GM12878 (cell line): ENCODE data around the gene TSHZ1. TPM values are rescaled to one million over a fixed set of nuclear protein-coding genes. Genes with fewer than 3 reads are reported as not detected.

Experiments used
- ATAC-seq: fragments of 200-7000 bp; cut with Tn5 transposase; 3 replicates; pipeline ENCODE4 v1.9.1; 2020; ENCODE audit warnings: mild to moderate bottlenecking, moderate library complexity
- BruUV-seq: library from RNA; stranded (reverse); fragments of 400-500 nt; replicated peaks from 2 replicates; lab custom pipeline; 2021; lab: Mats Ljungman, UMichigan
- CTCF ChIA-PET: fragments of 300-600 bp; sonication (Branson Sonifier 250); formaldehyde crosslinking; extraction: SDS; loops from one replicate; lab custom pipeline; 2021; ENCODE audit warnings: inconsistent platforms; lab: Yijun Ruan, JAX
- POLR2A ChIA-PET: fragments of 350-600 bp; formaldehyde crosslinking; extraction: SDS; loops from one replicate; lab custom pipeline; 2021; ENCODE audit warnings: inconsistent platforms; lab: Charles Lee
- RAD21 ChIA-PET: fragments of 300-600 bp; sonication (Branson Sonifier 250); formaldehyde crosslinking; loops from one replicate; lab custom pipeline; 2023; ENCODE audit warnings: antibody characterized with exemption; ENCODE audit not compliant: unreplicated experiment; lab: Charles Lee
- SMC1A ChIA-PET: fragments of 300-600 bp; sonication (Branson Sonifier 250); formaldehyde crosslinking; loops from one replicate; lab custom pipeline; 2023; ENCODE audit not compliant: unreplicated experiment, uncharacterized antibody; lab: Charles Lee
- DNase-seq: peaks from one replicate; pipeline ENCODE4 v3.0.0-alpha.2; 2011; ENCODE audit warnings: low read depth, low spot score
- FAIRE-seq: peaks from 3 replicates; lab custom pipeline; 2011; peaks lifted over from hg19 to GRCh38; lab: Jason Lieb, UNC
- H2AFZ ChIP-seq: 2 replicates; pipeline ENCODE4 v1.6.0; 2011; ENCODE audit warnings: low read depth, low read length, control low read depth; ENCODE audit not compliant: control insufficient read depth
- H3K27ac ChIP-seq: 2 replicates; pipeline ENCODE4 v1.5.1; 2011; ENCODE audit warnings: control low read depth; ENCODE audit not compliant: control insufficient read depth, insufficient read depth
- H3K27me3 ChIP-seq, 2 experiments: replicated peaks in 1 of 2; 2 replicates each; pipeline versions ENCODE4 v1.6.0 to v1.6.1; 2011; ENCODE audit warnings: low read length in 1 of 2; ENCODE audit not compliant: control insufficient read depth in 2 of 2, insufficient read depth in 2 of 2
- H3K36me3 ChIP-seq, 2 experiments: 2 replicates each; pipeline ENCODE4 v1.5.1; 2011; ENCODE audit warnings: low read length in 1 of 2; ENCODE audit not compliant: control insufficient read depth in 2 of 2, insufficient read depth in 2 of 2
- H3K4me1 ChIP-seq: 2 replicates; pipeline ENCODE4 v1.6.1; 2011; ENCODE audit warnings: mild to moderate bottlenecking, low read length, moderate library complexity, mixed read lengths; ENCODE audit not compliant: control insufficient read depth, insufficient read depth
- H3K4me2 ChIP-seq: 2 replicates; pipeline ENCODE4 v1.6.0; 2011; ENCODE audit warnings: control low read depth; ENCODE audit not compliant: control insufficient read depth, insufficient read depth
- H3K4me3 ChIP-seq: fragments of 200-600 bp; sonication (generic); 2 replicates; pipeline ENCODE4 v1.5.1; 2016
- H3K79me2 ChIP-seq: 2 replicates; pipeline ENCODE4 v1.6.0; 2011; ENCODE audit warnings: low read length; ENCODE audit not compliant: control insufficient read depth, insufficient read depth
- H3K9ac ChIP-seq: 2 replicates; pipeline ENCODE4 v1.8.0; 2011; ENCODE audit warnings: low read length, control low read depth, mixed read lengths; ENCODE audit not compliant: control insufficient read depth, insufficient read depth
- H3K9me3 ChIP-seq: replicated peaks from 3 replicates; pipeline ENCODE4 v1.5.1; 2011; ENCODE audit warnings: mild to moderate bottlenecking, low read length; ENCODE audit not compliant: control insufficient read depth, insufficient read depth
- H4K20me1 ChIP-seq: 2 replicates; pipeline ENCODE4 v1.6.0; 2011; ENCODE audit not compliant: control insufficient read depth, insufficient read depth
- CBX5 ChIP-seq: sonication (generic); IDR thresholded peaks from 2 replicates; pipeline ENCODE4 v1.6.1; 2016; ENCODE audit warnings: low read depth, moderate library complexity, mild to moderate bottlenecking, inconsistent platforms
- CHD1 ChIP-seq: IDR thresholded peaks from 2 replicates; pipeline ENCODE4 v1.6.1; 2012; ENCODE audit warnings: low read depth, low read length, improper control_type of control experiment
- KDM1A ChIP-seq: fragments of 200-600 bp; sonication (generic); IDR thresholded peaks from 2 replicates; pipeline ENCODE4 v1.6.1; 2016; ENCODE audit warnings: borderline replicate concordance
- KLF5 ChIP-seq: fragments of 450-650 bp; IDR thresholded peaks from 2 replicates; pipeline ENCODE4 v1.6.1; 2014; ENCODE audit warnings: mild to moderate bottlenecking; ENCODE audit not compliant: partially characterized antibody
- MEF2A ChIP-seq: IDR thresholded peaks from 2 replicates; pipeline ENCODE4 v1.6.1; 2011; ENCODE audit warnings: low read depth, mild to moderate bottlenecking, low read length, moderate library complexity; ENCODE audit not compliant: insufficient read depth
- NFIC ChIP-seq: IDR thresholded peaks from 2 replicates; pipeline ENCODE4 v1.6.1; 2012; ENCODE audit warnings: low read depth, mild to moderate bottlenecking, inconsistent platforms, low read length, moderate library complexity
- NR2C2 ChIP-seq: IDR thresholded peaks from 2 replicates; pipeline ENCODE4 v1.6.1; 2011; ENCODE audit warnings: borderline replicate concordance, low read depth; ENCODE audit not compliant: control insufficient read depth, insufficient read length
- NRF1 ChIP-seq: conservative IDR thresholded peaks from 2 replicates; pipeline ENCODE4 v1.6.1; 2011; ENCODE audit warnings: mild to moderate bottlenecking, low read depth, low read length, improper control_type of control experiment
- PAX8 ChIP-seq: fragments of 450-650 bp; IDR thresholded peaks from 2 replicates; pipeline ENCODE4 v1.6.1; 2017; ENCODE audit warnings: mild to moderate bottlenecking, moderate library complexity
- RAD21 ChIP-seq: IDR thresholded peaks from 2 replicates; pipeline ENCODE4 v1.6.1; 2011; ENCODE audit warnings: mild to moderate bottlenecking, low read depth, low read length, moderate library complexity; ENCODE audit not compliant: insufficient read depth
- SMAD1 ChIP-seq: fragments of 450-650 bp; IDR thresholded peaks from 2 replicates; pipeline ENCODE4 v1.6.1; 2018; ENCODE audit warnings: mild to moderate bottlenecking, low read depth; ENCODE audit not compliant: partially characterized antibody
- ZNF384 ChIP-seq: IDR thresholded peaks from 2 replicates; pipeline ENCODE4 v1.6.1; 2012; ENCODE audit warnings: low read depth, mild to moderate bottlenecking, low read length, improper control_type of control experiment, borderline replicate concordance
- ZNF622 ChIP-seq: fragments of 450-650 bp; IDR thresholded peaks from 2 replicates; pipeline ENCODE4 v1.6.1; 2017; ENCODE audit warnings: mild to moderate bottlenecking, inconsistent platforms
- WGBS: methylation state at CpG from one replicate; pipeline ENCODE4 v1.1.6; 2016; ENCODE audit warnings: low lambda C conversion rate; ENCODE audit not compliant: insufficient replicate concordance, insufficient coverage; ENCODE audit errors: missing lambda C conversion rate; 5-methylcytosine and 5-hydroxymethylcytosine counted together
- in situ Hi-C: fragments of 300-500 bp; cut with MboI; formaldehyde crosslinking; loops from 9 replicates; pipeline ENCODE4 v1.14.3; 2018; ENCODE audit warnings: mixed read lengths
- intact Hi-C: fragments of 100-400 bp; cut with micrococcal nuclease; formaldehyde crosslinking; loops from one replicate; pipeline ENCODE4 v1.14.2; 2022; ENCODE audit not compliant: unreplicated experiment
- polyA plus RNA-seq, 11 experiments: library from polyadenylated mRNA; depleted of rRNA in 4 of 11; unstranded in 6 of 11; stranded (reverse) in 5 of 11; fragments of >200 nt; fragmentation: Nextera tagmentation in 4 of 11; fragmentation: Illumina TruSeq in 1 of 11; extraction: Ambion mirVana in 4 of 11; extraction: Trizol in 1 of 11; gene quantifications; 1 replicate in 1 of 11; 2 replicates in 10 of 11; pipeline versions ENCODE4 v1.2.1 to v1.2.3, GENCODE V29; 2011 to 2016; ENCODE audit warnings: inconsistent platforms in 2 of 11, missing spikeins in 2 of 11, low read depth in 1 of 11
- total RNA-seq, 4 experiments: library from RNA; depleted of rRNA in 3 of 4; stranded (reverse); fragments of >200 nt in 3 of 4; fragmentation: Illumina TruSeq in 1 of 4; extraction: Trizol in 1 of 4; gene quantifications; 2 replicates each; pipeline versions ENCODE4 v1.2.1 to v1.2.3, GENCODE V29; 2013 to 2021
- TF ChIP-seq, protein P1 (sequence below): IDR thresholded peaks from 2 replicates; pipeline ENCODE4 v1.6.1; 2012; ENCODE audit warnings: low read depth, low read length, improper control_type of control experiment
- TF ChIP-seq, protein P2 (sequence below): IDR thresholded peaks from 2 replicates; pipeline ENCODE4 v1.6.1; 2012; ENCODE audit warnings: low read depth, low read length, improper control_type of control experiment
- TF ChIP-seq, protein P3 (sequence below): fragments of 450-650 bp; IDR thresholded peaks from 2 replicates; pipeline ENCODE4 v1.6.1; 2017; ENCODE audit warnings: mild to moderate bottlenecking, moderate library complexity

The TSHZ1 gene
- total and polyA plus RNA-seq, 10 of the 15 experiments (the other 5 are each of a cell fraction or from before 2014, with no cell fraction given), result 2.2 to 15.2 (median 5.1) TPM

DNA sequence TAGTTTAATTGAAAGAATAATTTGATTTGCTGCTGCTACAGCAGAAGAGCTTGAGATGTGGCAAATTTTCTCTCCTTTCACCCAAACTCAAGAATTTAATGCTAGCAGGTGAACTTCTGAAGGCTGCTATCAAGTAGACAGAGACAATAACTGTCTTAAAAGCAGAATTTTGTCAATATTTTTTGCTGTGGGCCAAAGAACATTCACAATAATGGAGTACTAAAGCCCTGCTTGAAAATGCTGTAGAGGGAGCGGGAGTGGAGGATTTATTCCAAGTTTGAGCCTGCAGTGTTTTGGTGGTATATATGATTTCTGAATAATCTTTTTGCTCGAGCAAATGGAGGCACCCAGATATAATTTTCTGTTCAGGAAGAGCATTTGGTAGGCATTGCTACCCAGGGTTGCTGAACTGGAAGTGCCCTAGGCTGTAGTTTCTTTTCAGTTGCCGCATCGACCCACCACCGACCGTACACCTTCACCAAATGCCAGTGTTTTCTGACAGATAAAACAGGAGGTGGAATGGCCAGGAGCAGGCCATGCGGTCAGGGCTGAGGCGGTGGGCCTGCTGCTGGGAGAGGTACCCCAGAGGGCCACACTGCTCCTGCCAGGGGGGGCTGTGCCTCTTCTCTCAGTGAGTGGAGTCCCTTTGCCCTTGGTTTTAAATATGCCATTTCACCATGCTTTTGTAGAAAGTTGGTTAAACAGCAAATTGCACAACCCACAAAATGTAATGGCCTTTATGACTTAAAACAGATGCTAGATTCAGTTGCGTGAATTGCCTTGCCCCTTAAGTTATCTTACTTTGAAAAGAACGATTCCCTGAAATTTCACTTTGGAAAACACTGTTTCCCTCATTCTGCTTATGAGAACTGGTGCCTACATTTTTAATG lies 36.4 kb downstream of the TSHZ1 start:
- ChIA-PET CTCF (interaction anchor here (0.7 to 1.5 kb wide), 3 partner anchors 14 to 75 kb away, joined by 3 to 5 read pairs (median 4); no protein-coding TSS in a partner anchor), POLR2A (interaction anchor here (0.7 kb wide), 1 partner anchor 566 kb away, joined by 3 read pairs; no protein-coding TSS in a partner anchor), SMC1A (interaction anchor here (0.6 to 2.6 kb wide), 7 partner anchors 9 to 73 kb away, joined by 3 to 10 read pairs (median 4); no protein-coding TSS in a partner anchor), RAD21 (interaction anchor here (1.1 to 1.4 kb wide), 2 partner anchors 8 to 74 kb away, joined by 3 read pairs; no protein-coding TSS in a partner anchor)
- FAIRE-seq, result no peak
- in situ Hi-C loops (no loop called here), intact Hi-C loops (no loop called here)
- H3K4me2 ChIP-seq, result peak overlapping the region; percentile 88
- no peaks in the 10 kb centered on the region for H3K27me3 ChIP-seq
- WGBS, result 95% methylated on average over 10 of the region's 10 CpGs
- BruUV-seq, result no TSS peak
- H3K9ac ChIP-seq, result peak overlapping the region; percentile 65
- H3K4me1 ChIP-seq, result peaks cover 14% of the 10 kb centered on the region
- peak overlapping the region; percentile 83 for H3K27ac ChIP-seq
- H3K36me3 ChIP-seq, result no peaks in the 10 kb centered on the region
- peak; percentile 58 for ATAC-seq
- no peak for TF ChIP-seq NFIC
- TF ChIP-seq, protein P1, sequence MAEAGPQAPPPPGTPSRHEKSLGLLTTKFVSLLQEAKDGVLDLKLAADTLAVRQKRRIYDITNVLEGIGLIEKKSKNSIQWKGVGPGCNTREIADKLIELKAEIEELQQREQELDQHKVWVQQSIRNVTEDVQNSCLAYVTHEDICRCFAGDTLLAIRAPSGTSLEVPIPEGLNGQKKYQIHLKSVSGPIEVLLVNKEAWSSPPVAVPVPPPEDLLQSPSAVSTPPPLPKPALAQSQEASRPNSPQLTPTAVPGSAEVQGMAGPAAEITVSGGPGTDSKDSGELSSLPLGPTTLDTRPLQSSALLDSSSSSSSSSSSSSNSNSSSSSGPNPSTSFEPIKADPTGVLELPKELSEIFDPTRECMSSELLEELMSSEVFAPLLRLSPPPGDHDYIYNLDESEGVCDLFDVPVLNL, result no peak
- TF ChIP-seq CHD1, result no peak
- no peak for TF ChIP-seq NRF1
- no peak for TF ChIP-seq NR2C2
- no peak for TF ChIP-seq RAD21
- TF ChIP-seq CBX5, result no peak
- no peak for TF ChIP-seq ZNF384
- TF ChIP-seq, protein P2, sequence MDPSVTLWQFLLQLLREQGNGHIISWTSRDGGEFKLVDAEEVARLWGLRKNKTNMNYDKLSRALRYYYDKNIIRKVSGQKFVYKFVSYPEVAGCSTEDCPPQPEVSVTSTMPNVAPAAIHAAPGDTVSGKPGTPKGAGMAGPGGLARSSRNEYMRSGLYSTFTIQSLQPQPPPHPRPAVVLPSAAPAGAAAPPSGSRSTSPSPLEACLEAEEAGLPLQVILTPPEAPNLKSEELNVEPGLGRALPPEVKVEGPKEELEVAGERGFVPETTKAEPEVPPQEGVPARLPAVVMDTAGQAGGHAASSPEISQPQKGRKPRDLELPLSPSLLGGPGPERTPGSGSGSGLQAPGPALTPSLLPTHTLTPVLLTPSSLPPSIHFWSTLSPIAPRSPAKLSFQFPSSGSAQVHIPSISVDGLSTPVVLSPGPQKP, result no peak
- no peak for TF ChIP-seq KLF5
- TF ChIP-seq, protein P3, sequence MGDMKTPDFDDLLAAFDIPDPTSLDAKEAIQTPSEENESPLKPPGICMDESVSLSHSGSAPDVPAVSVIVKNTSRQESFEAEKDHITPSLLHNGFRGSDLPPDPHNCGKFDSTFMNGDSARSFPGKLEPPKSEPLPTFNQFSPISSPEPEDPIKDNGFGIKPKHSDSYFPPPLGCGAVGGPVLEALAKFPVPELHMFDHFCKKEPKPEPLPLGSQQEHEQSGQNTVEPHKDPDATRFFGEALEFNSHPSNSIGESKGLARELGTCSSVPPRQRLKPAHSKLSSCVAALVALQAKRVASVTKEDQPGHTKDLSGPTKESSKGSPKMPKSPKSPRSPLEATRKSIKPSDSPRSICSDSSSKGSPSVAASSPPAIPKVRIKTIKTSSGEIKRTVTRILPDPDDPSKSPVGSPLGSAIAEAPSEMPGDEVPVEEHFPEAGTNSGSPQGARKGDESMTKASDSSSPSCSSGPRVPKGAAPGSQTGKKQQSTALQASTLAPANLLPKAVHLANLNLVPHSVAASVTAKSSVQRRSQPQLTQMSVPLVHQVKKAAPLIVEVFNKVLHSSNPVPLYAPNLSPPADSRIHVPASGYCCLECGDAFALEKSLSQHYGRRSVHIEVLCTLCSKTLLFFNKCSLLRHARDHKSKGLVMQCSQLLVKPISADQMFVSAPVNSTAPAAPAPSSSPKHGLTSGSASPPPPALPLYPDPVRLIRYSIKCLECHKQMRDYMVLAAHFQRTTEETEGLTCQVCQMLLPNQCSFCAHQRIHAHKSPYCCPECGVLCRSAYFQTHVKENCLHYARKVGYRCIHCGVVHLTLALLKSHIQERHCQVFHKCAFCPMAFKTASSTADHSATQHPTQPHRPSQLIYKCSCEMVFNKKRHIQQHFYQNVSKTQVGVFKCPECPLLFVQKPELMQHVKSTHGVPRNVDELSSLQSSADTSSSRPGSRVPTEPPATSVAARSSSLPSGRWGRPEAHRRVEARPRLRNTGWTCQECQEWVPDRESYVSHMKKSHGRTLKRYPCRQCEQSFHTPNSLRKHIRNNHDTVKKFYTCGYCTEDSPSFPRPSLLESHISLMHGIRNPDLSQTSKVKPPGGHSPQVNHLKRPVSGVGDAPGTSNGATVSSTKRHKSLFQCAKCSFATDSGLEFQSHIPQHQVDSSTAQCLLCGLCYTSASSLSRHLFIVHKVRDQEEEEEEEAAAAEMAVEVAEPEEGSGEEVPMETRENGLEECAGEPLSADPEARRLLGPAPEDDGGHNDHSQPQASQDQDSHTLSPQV, result no peak
- no peak for TF ChIP-seq MEF2A
- TF ChIP-seq SMAD1, result no peak
- TF ChIP-seq KDM1A, result no peak
- TF ChIP-seq ZNF622, result no peak
- TF ChIP-seq PAX8, result no peak
- peak overlapping the region; percentile 82 for H2AFZ ChIP-seq
- no peaks in the 10 kb centered on the region for H3K9me3 ChIP-seq
- peaks cover 25% of the 10 kb centered on the region for H3K79me2 ChIP-seq
- DNase-seq, result no peak
- H3K4me3 ChIP-seq, result peak overlapping the region; percentile 49
- no peaks in the 10 kb centered on the region for H4K20me1 ChIP-seq
